H1 (cell line): ENCODE results near the gene ABCC11. TPM values are rescaled to one million over a fixed set of nuclear protein-coding genes. Genes with fewer than 3 reads are reported as not detected.

ENCODE experiments used
- CTCF ChIA-PET: fragments of 300-600 bp; sonication (Branson Sonifier 250); formaldehyde crosslinking; loops from one replicate; lab custom pipeline; 2021; ENCODE audit not compliant: partially characterized antibody; lab: Charles Lee
- POLR2A ChIA-PET: fragments of 300-600 bp; sonication (Branson Sonifier 250); formaldehyde crosslinking; loops from one replicate; lab custom pipeline; 2021; ENCODE audit warnings: inconsistent platforms; ENCODE audit not compliant: partially characterized antibody; lab: Charles Lee
- DNase-seq, 2 experiments: peaks; one replicate each; pipeline versions ENCODE4 v3.0.0 to v3.0.0-alpha.2; 2010 to 2022; ENCODE audit warnings: low spot score in 2 of 2, low read depth in 1 of 2, mixed read lengths in 1 of 2
- FAIRE-seq: peaks from 2 replicates; lab custom pipeline; 2011; peaks lifted over from hg19 to GRCh38; lab: Jason Lieb, UNC
- H2AFZ ChIP-seq: 2 replicates; pipeline ENCODE4 v1.8.1; 2012; ENCODE audit warnings: low read length, inconsistent platforms
- H2AK5ac ChIP-seq: 2 replicates; pipeline ENCODE4 v1.6.1; 2013; ENCODE audit warnings: low read depth, low read length
- H2BK120ac ChIP-seq: replicated peaks from 2 replicates; pipeline ENCODE3; 2013; ENCODE audit warnings: low read depth, low read length, inconsistent platforms
- H2BK12ac ChIP-seq: 2 replicates; pipeline ENCODE4 v1.6.1; 2013; ENCODE audit warnings: low read depth, low read length
- H2BK15ac ChIP-seq: 2 replicates; pipeline ENCODE4 v1.6.1; 2013; ENCODE audit warnings: low read length
- H2BK20ac ChIP-seq: 2 replicates; pipeline ENCODE4 v1.6.1; 2013; ENCODE audit warnings: low read length
- H2BK5ac ChIP-seq: 2 replicates; pipeline ENCODE4 v1.6.1; 2013; ENCODE audit warnings: low read depth, low read length
- H3K14ac ChIP-seq: 2 replicates; pipeline ENCODE4 v1.6.1; 2013; ENCODE audit warnings: inconsistent platforms; ENCODE audit not compliant: insufficient read length
- H3K18ac ChIP-seq: 2 replicates; pipeline ENCODE4 v1.6.1; 2013; ENCODE audit warnings: low read length; ENCODE audit errors: extremely low read depth
- H3K23ac ChIP-seq: 2 replicates; pipeline ENCODE4 v1.6.1; 2013; ENCODE audit warnings: inconsistent platforms; ENCODE audit not compliant: insufficient read length
- H3K23me2 ChIP-seq: 2 replicates; pipeline ENCODE4 v1.6.1; 2013; ENCODE audit warnings: low read depth, low read length
- H3K27ac ChIP-seq: 2 replicates; pipeline ENCODE4 v1.6.1; 2011; ENCODE audit warnings: low read depth, low read length, inconsistent platforms
- H3K27me3 ChIP-seq, 4 experiments: replicated peaks in 1 of 4; 1 replicate in 1 of 4; 2 replicates in 3 of 4; pipeline versions ENCODE4 v1.6.1 to v1.8.1; 2011 to 2013; ENCODE audit warnings: low read length in 3 of 4, mild to moderate bottlenecking in 3 of 4, inconsistent platforms in 2 of 4, mixed read lengths in 2 of 4, moderate library complexity in 1 of 4; ENCODE audit not compliant: control insufficient read depth in 3 of 4, insufficient read depth in 3 of 4; ENCODE audit errors: extremely low read depth in 1 of 4
- H3K36me3 ChIP-seq, 4 experiments: 2 replicates each; pipeline versions ENCODE4 v1.6.1 to v1.8.1; 2011 to 2013; ENCODE audit warnings: mild to moderate bottlenecking in 4 of 4, low read length in 3 of 4, moderate library complexity in 2 of 4, control low read depth in 1 of 4, inconsistent platforms in 1 of 4; ENCODE audit not compliant: insufficient read depth in 4 of 4, control insufficient read depth in 2 of 4
- H3K4ac ChIP-seq: replicated peaks from 2 replicates; pipeline ENCODE3; 2013; ENCODE audit warnings: low read length, low read depth, mixed read lengths, inconsistent platforms; ENCODE audit not compliant: insufficient read length
- H3K4me1 ChIP-seq, 4 experiments: replicated peaks in 1 of 4; 1 replicate in 1 of 4; 2 replicates in 3 of 4; pipeline versions ENCODE4 v1.6.1 to v1.8.1; 2011 to 2013; ENCODE audit warnings: low read length in 3 of 4, inconsistent platforms in 2 of 4, mixed read lengths in 1 of 4; ENCODE audit not compliant: insufficient read depth in 4 of 4, control insufficient read depth in 3 of 4
- H3K4me2 ChIP-seq, 2 experiments: 2 replicates each; pipeline versions ENCODE4 v1.6.1 to v1.8.1; 2011 to 2013; ENCODE audit warnings: low read depth in 2 of 2, low read length in 2 of 2, control low read depth in 1 of 2, inconsistent platforms in 1 of 2, mild to moderate bottlenecking in 1 of 2; ENCODE audit not compliant: insufficient read depth in 1 of 2
- H3K4me3 ChIP-seq, 4 experiments: fragments of 200-600, 300-600 bp in 1 of 4; sonication (generic), shearing (Covaris generic), sonication (Bioruptor Twin) in 1 of 4; 2 replicates each; pipeline versions ENCODE4 v1.5.1 to v1.8.1; 2011 to 2016; ENCODE audit warnings: low read length in 4 of 4, low read depth in 3 of 4, control low read depth in 2 of 4, inconsistent platforms in 2 of 4, mild to moderate bottlenecking in 2 of 4, mixed read lengths in 1 of 4, moderate library complexity in 1 of 4; ENCODE audit not compliant: insufficient read depth in 2 of 4; ENCODE audit errors: extremely low read depth in 1 of 4
- H3K56ac ChIP-seq: replicated peaks from 2 replicates; pipeline ENCODE3; 2013; ENCODE audit warnings: low read depth, mild to moderate bottlenecking, mixed read lengths, low read length, inconsistent platforms; ENCODE audit not compliant: insufficient read length
- H3K79me1 ChIP-seq: 2 replicates; pipeline ENCODE4 v1.6.1; 2013; ENCODE audit warnings: low read depth, low read length, control low read depth
- H3K79me2 ChIP-seq, 2 experiments: 2 replicates each; pipeline versions ENCODE4 v1.6.1 to v1.8.1; 2012 to 2013; ENCODE audit warnings: low read length in 2 of 2, mild to moderate bottlenecking in 2 of 2, inconsistent platforms in 1 of 2; ENCODE audit not compliant: insufficient read depth in 2 of 2, control insufficient read depth in 1 of 2
- H3K9ac ChIP-seq, 4 experiments: replicated peaks in 1 of 4; 1 replicate in 1 of 4; 2 replicates in 3 of 4; pipeline versions ENCODE4 v1.6.1 to v1.8.1; 2011 to 2013; ENCODE audit warnings: low read depth in 3 of 4, low read length in 3 of 4, control low read depth in 2 of 4, mild to moderate bottlenecking in 2 of 4, moderate library complexity in 2 of 4, inconsistent platforms in 1 of 4; ENCODE audit errors: extremely low read depth in 1 of 4
- H3K9me3 ChIP-seq, 2 experiments: 2 replicates each; pipeline versions ENCODE4 v1.6.1 to v1.8.1; 2012 to 2013; ENCODE audit warnings: mild to moderate bottlenecking in 2 of 2, moderate library complexity in 2 of 2, control low read depth in 1 of 2, inconsistent platforms in 1 of 2, low read depth in 1 of 2, low read length in 1 of 2, mixed read lengths in 1 of 2; ENCODE audit not compliant: insufficient read depth in 2 of 2
- H4K20me1 ChIP-seq, 2 experiments: replicated peaks in 1 of 2; 2 replicates each; pipeline versions ENCODE3 to v1.8.1; 2011 to 2013; ENCODE audit warnings: inconsistent platforms in 2 of 2, low read length in 2 of 2, mild to moderate bottlenecking in 1 of 2; ENCODE audit not compliant: insufficient read depth in 2 of 2, control insufficient read depth in 1 of 2
- H4K5ac ChIP-seq: 2 replicates; pipeline ENCODE4 v1.6.1; 2013; ENCODE audit warnings: low read length, low read depth, mixed read lengths, inconsistent platforms; ENCODE audit not compliant: insufficient read length
- H4K8ac ChIP-seq: 2 replicates; pipeline ENCODE4 v1.8.0; 2013; ENCODE audit warnings: mild to moderate bottlenecking, moderate library complexity, low read length, inconsistent platforms; ENCODE audit not compliant: insufficient read depth; ENCODE audit errors: extremely low read depth
- H4K91ac ChIP-seq: replicated peaks from 2 replicates; pipeline ENCODE3; 2013; ENCODE audit warnings: low read length, mixed read lengths, inconsistent platforms; ENCODE audit not compliant: insufficient read length
- BRCA1 ChIP-seq: IDR thresholded peaks from 2 replicates; pipeline ENCODE4 v1.6.1; 2012; ENCODE audit warnings: low read depth, low read length, improper control_type of control experiment
- SIRT6 ChIP-seq: IDR thresholded peaks from one replicate; pipeline ENCODE4 v1.7.1; 2012; ENCODE audit warnings: low read length, inconsistent platforms
- WGBS, 2 experiments: shearing (Covaris generic) in 1 of 2; methylation state at CpG; one replicate each; pipeline versions ENCODE4 v1.1.6 to v1.1.7; 2013 to 2015; ENCODE audit warnings: low lambda C conversion rate in 2 of 2, mixed read lengths in 2 of 2, inconsistent platforms in 1 of 2, low coverage in 1 of 2, missing lambda C conversion rate in 1 of 2; ENCODE audit not compliant: insufficient replicate concordance in 2 of 2, insufficient coverage in 1 of 2, insufficient read length in 1 of 2; ENCODE audit errors: extremely low coverage in 1 of 2, missing lambda C conversion rate in 1 of 2; 5-methylcytosine and 5-hydroxymethylcytosine counted together
- polyA plus RNA-seq, 7 experiments: library from polyadenylated mRNA; depleted of rRNA in 3 of 7; stranded (reverse) in 5 of 7; unstranded in 2 of 7; fragments of >200 nt in 5 of 7; fragments of 200-250 nt in 2 of 7; gene quantifications; 1 replicate in 5 of 7; 2 replicates in 1 of 7; 4 replicates in 1 of 7; pipeline versions ENCODE4 v1.2.1 to v1.2.3, GENCODE V29; 2011 to 2013; ENCODE audit warnings: missing spikeins in 2 of 7, mixed read lengths in 2 of 7
- total RNA-seq: library from RNA; stranded (reverse); fragmentation: NEBNext Ultra II Directional; extraction: Animal tissue kit (Norgen Biotek cat#: 25700); gene quantifications from 2 replicates; pipeline ENCODE4 v1.2.1, GENCODE V29; 2021

The ABCC11 gene
- total and polyA plus RNA-seq, 2 of the 8 experiments (the other 6 are each of a cell fraction or from before 2014, with no cell fraction given) = 0.06 TPM; not detected in 1

- no peak overlapping the region for H2BK120ac ChIP-seq
- no peaks in the 10 kb centered on the region for H3K9me3 ChIP-seq
- H4K8ac ChIP-seq = no peak overlapping the region
- H2BK20ac ChIP-seq = no peak overlapping the region
- TF ChIP-seq SIRT6 (no peak), BRCA1 (no peak)
- no peak overlapping the region for H2BK12ac ChIP-seq
- H3K79me2 ChIP-seq = no peaks in the 10 kb centered on the region
- no peak overlapping the region for H3K27ac ChIP-seq
- H3K36me3 ChIP-seq = no peaks in the 10 kb centered on the region
- H2AFZ ChIP-seq = no peak overlapping the region
- no peak overlapping the region for H3K9ac ChIP-seq
- ChIA-PET CTCF (interaction anchor here (0.9 to 1.4 kb wide), 2 partner anchors 11 to 12 kb away, joined by 3 to 4 read pairs; no protein-coding TSS in a partner anchor), POLR2A (no interaction called here)
- WGBS, 2 experiments = 94% methylated on average over 4 of the region's 4 CpGs; no CpG with 5 or more reads in 1 of the 2 experiments
- H2AK5ac ChIP-seq = no peak overlapping the region
- no peak overlapping the region for H3K4me3 ChIP-seq
- DNase-seq (no peak), FAIRE-seq (no peak)
- H4K5ac ChIP-seq = no peak overlapping the region
- H2BK5ac ChIP-seq = no peak overlapping the region
- no peaks in the 10 kb centered on the region for H3K4me1 ChIP-seq
- H2BK15ac ChIP-seq = no peak overlapping the region
- H3K4me2 ChIP-seq = no peak overlapping the region
- H3K79me1 ChIP-seq = no peaks in the 10 kb centered on the region
- no peak overlapping the region for H3K23ac ChIP-seq
- no peak overlapping the region for H3K14ac ChIP-seq
- H4K20me1 ChIP-seq = no peaks in the 10 kb centered on the region
- no peaks in the 10 kb centered on the region for H3K27me3 ChIP-seq
- no peak overlapping the region for H3K18ac ChIP-seq
- no peak overlapping the region for H4K91ac ChIP-seq
- H3K4ac ChIP-seq = no peak overlapping the region
- no peaks in the 10 kb centered on the region for H3K23me2 ChIP-seq
- no peak overlapping the region for H3K56ac ChIP-seq
These were observed 23.8 kb downstream of the ABCC11 start for GRCh38 chr16:48223490-48223889.
